Small intestine (tissue), 7 donors: Measurements from ENCODE around the gene KIR3DL1. TPM values are rescaled to one million over a fixed set of nuclear protein-coding genes. Genes with fewer than 3 reads are reported as not detected.
"Not testable (repeated sequence)": the region's sequence is repeated elsewhere in the genome, so short reads cannot be mapped to it uniquely, and the experiment has no call there.

Source experiments
- DNase-seq, 2 donors: peaks; one replicate each; pipeline versions ENCODE4 v3.0.0 to v3.0.0-alpha.2; 2013
- FAIRE-seq: peaks from 2 replicates; lab custom pipeline; 2012; peaks lifted over from hg19 to GRCh38; lab: Jason Lieb, UNC
- H3K27ac ChIP-seq, 3 donors: one replicate each; pipeline ENCODE4 v1.5.1; 2013; ENCODE audit warnings: low read length in 2 of 3, mild to moderate bottlenecking in 2 of 3, control low read depth in 1 of 3, inconsistent platforms in 1 of 3, low read depth in 1 of 3, moderate library complexity in 1 of 3
- H3K27me3 ChIP-seq, 3 donors: one replicate each; pipeline ENCODE4 v1.6.1; 2013; ENCODE audit warnings: low read length in 3 of 3, inconsistent platforms in 1 of 3; ENCODE audit not compliant: control insufficient read depth in 3 of 3, insufficient read depth in 3 of 3
- H3K36me3 ChIP-seq, 3 donors: one replicate each; pipeline ENCODE4 v1.6.1; 2013; ENCODE audit warnings: low read length in 3 of 3, inconsistent platforms in 1 of 3, low read depth in 1 of 3, mild to moderate bottlenecking in 1 of 3, moderate library complexity in 1 of 3; ENCODE audit not compliant: control insufficient read depth in 3 of 3, insufficient read depth in 2 of 3
- H3K4me1 ChIP-seq, 3 donors: one replicate each; pipeline ENCODE4 v1.6.1; 2013; ENCODE audit warnings: low read length in 2 of 3, inconsistent platforms in 1 of 3, low read depth in 1 of 3, mild to moderate bottlenecking in 1 of 3, moderate library complexity in 1 of 3; ENCODE audit not compliant: control insufficient read depth in 3 of 3, insufficient read depth in 2 of 3
- H3K4me3 ChIP-seq, 3 donors: one replicate each; pipeline ENCODE4 v1.5.1; 2013; ENCODE audit warnings: low read length in 3 of 3, control low read depth in 1 of 3, inconsistent platforms in 1 of 3, low read depth in 1 of 3, mild to moderate bottlenecking in 1 of 3, moderate library complexity in 1 of 3
- H3K9me3 ChIP-seq, 2 donors: one replicate each; pipeline ENCODE4 v1.6.1; 2013; ENCODE audit warnings: low read depth in 1 of 2, low read length in 1 of 2; ENCODE audit not compliant: control insufficient read depth in 2 of 2, insufficient read depth in 1 of 2
- WGBS, 3 donors: extraction: QIAGEN DNeasy Blood & Tissue Kit; methylation state at CpG; one replicate each; pipeline ENCODE4 v1.1.7; 2013; 5-methylcytosine and 5-hydroxymethylcytosine counted together
- polyA plus RNA-seq, 4 donors: library from polyadenylated mRNA; stranded (reverse) in 3 of 4; unstranded in 1 of 4; fragments of 200-250 nt in 3 of 4; fragments of 120-200 nt in 1 of 4; gene quantifications; one replicate each; pipeline versions ENCODE4 v1.2.1 to v1.2.3, GENCODE V29; 2013
- donor health status: healthy with polysubstance abuse.
- donor health status: control.
- donor health status: control.
- donor health status: Bipolar disorder and iron deficiency.
- donor health status: healthy.

The KIR3DL1 gene
- polyA plus RNA-seq, 4 donors = 0.04 TPM; not detected in 3

GRCh38 chr19:54778896-54779295, 37.4 kb upstream of the KIR3DL1 start:
- H3K4me3 ChIP-seq, H3K4me1 ChIP-seq, H3K27ac ChIP-seq, H3K9me3 ChIP-seq, H3K36me3 ChIP-seq, DNase-seq, FAIRE-seq, H3K27me3 ChIP-seq: not testable (repeated sequence)
- 64 to 70% (median 69%) methylated on average over 7 of the region's 7 CpGs for WGBS, 3 donors

- H3K27me3 ChIP-seq, H3K4me1 ChIP-seq, FAIRE-seq, H3K27ac ChIP-seq, DNase-seq, H3K9me3 ChIP-seq, H3K36me3 ChIP-seq, H3K4me3 ChIP-seq: not testable (repeated sequence)
- WGBS, 3 donors = 73 to 79% (median 76%) methylated on average over 4 of the region's 4 CpGs
Measured at GRCh38 chr19:54782916-54783315, 33.4 kb upstream of the KIR3DL1 start.

- WGBS, 3 donors = 86 to 89% (median 89%) methylated on average over 23 to 24 of the region's 24 CpGs
- peaks cover 0 to 11% of the 10 kb centered on the region in 2 donors for H3K9me3 ChIP-seq
- FAIRE-seq, H3K4me1 ChIP-seq, H3K36me3 ChIP-seq, H3K4me3 ChIP-seq, H3K27ac ChIP-seq, H3K27me3 ChIP-seq, DNase-seq: not testable (repeated sequence)
Measured at GRCh38 chr19:54786091-54786723, 30.1 kb upstream of the KIR3DL1 start.

DNA sequence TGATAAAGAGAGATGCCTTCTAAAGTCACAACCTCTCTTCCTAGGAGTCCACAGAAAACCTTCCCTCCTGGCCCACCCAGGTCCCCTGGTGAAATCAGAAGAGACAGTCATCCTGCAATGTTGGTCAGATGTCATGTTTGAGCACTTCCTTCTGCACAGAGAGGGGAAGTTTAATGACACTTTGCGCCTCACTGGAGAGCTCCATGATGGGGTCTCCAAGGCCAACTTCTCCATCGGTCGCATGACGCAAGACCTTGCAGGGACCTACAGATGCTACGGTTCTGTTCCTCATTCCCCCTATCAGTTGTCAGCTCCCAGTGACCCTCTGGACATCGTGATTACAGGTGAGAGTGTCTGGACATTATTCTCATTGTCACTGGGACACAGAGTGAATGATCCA, 28.1 kb upstream of the KIR3DL1 start:
- WGBS, 3 donors = 77 to 84% (median 79%) methylated on average over 6 of the region's 6 CpGs
- not testable (repeated sequence) for DNase-seq, H3K27ac ChIP-seq, H3K4me3 ChIP-seq, H3K36me3 ChIP-seq, H3K4me1 ChIP-seq, H3K27me3 ChIP-seq, FAIRE-seq
- H3K9me3 ChIP-seq = peaks cover 0 to 11% of the 10 kb centered on the region in 2 donors

DNA sequence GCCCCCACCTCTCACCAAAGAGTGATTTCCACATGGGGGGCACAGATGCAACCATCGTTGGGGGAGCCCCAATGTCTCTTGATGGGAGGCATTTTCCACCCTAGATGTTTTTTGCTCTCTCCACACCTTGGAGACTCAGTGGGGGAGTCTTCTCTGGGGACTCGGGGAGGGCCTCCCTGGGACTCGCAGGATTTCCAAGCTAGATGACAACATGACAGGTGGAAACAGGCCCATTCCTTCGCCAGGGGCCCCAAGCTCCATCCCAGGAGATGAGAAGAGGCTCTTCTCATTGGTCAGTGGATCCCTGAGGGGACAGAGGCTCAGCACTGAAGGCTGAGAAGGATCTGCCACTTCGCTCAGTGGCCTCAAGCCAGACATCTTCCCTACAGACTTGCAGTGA, 25.6 kb upstream of the KIR3DL1 start:
- WGBS, 3 donors = 61 to 69% (median 62%) methylated on average over 5 of the region's 5 CpGs
- no peak for DNase-seq
- H3K9me3 ChIP-seq = peaks cover 0 to 11% of the 10 kb centered on the region in 2 donors
- no peak overlapping the region for H3K27ac ChIP-seq
- H3K4me1 ChIP-seq = no peaks in the 10 kb centered on the region
- H3K36me3 ChIP-seq = no peaks in the 10 kb centered on the region
- H3K27me3 ChIP-seq = peaks cover 0 to 2% (median 0%) of the 10 kb centered on the region in 3 donors
- H3K4me3 ChIP-seq = no peak overlapping the region
- no peak for FAIRE-seq

- Histone ChIP-seq H3K4me1 (no peaks in the 10 kb centered on the region), H3K9me3 (peaks cover 0 to 11% of the 10 kb centered on the region in 2 donors), H3K4me3 (no peak overlapping the region), H3K27ac (no peak overlapping the region), H3K36me3 (no peaks in the 10 kb centered on the region), H3K27me3 (peaks cover 0 to 2% (median 0%) of the 10 kb centered on the region in 3 donors)
- FAIRE-seq = no peak
- DNase-seq = no peak
- 69 to 80% (median 78%) methylated on average over 6 of the region's 6 CpGs for WGBS, 3 donors
Measured at GRCh38 chr19:54791476-54791875, 24.8 kb upstream of the KIR3DL1 start.

GRCh38 chr19:54792814-54793213, 23.5 kb upstream of the KIR3DL1 start:
- Histone ChIP-seq H3K27me3 (peaks cover 0 to 2% (median 0%) of the 10 kb centered on the region in 3 donors), H3K36me3 (no peaks in the 10 kb centered on the region), H3K4me3 (no peak overlapping the region), H3K4me1 (no peaks in the 10 kb centered on the region), H3K9me3 (peaks cover 0 to 16% of the 10 kb centered on the region in 2 donors), H3K27ac (peak overlapping the region in 2 of 3 donors; percentile 30 to 54)
- DNase-seq = peak in 1 of 2 donors; percentile 15
- 51 to 58% (median 51%) methylated on average over 8 of the region's 8 CpGs for WGBS, 3 donors
- FAIRE-seq = no peak

DNA sequence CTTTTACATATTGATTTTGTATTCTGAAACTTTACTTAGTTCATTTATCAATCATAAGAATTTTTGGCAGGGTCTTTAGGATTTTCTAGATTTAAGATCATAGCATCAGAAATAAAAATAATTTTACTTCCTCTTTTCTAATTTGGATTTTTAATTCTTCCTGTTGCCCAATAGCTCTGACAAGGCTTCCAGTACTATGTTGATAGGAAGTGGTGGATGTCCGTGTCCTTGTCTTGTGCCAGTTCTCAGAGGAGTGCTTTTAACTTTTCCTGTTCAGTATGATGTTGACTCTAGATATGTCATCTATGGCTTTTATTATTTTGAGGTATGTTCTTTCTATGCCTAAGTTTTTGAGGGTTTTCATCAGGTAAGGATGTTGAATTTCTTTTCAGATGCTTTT, 20.5 kb upstream of the KIR3DL1 start:
- DNase-seq (no peak), FAIRE-seq (no peak)
- Histone ChIP-seq H3K4me1 (no peaks in the 10 kb centered on the region), H3K27ac (no peak overlapping the region), H3K36me3 (no peaks in the 10 kb centered on the region), H3K4me3 (no peak overlapping the region), H3K9me3 (peaks cover 0 to 6% of the 10 kb centered on the region in 2 donors), H3K27me3 (peaks cover 0 to 2% (median 0%) of the 10 kb centered on the region in 3 donors)
- 60 to 69% (median 64%) methylated on average over 1 of the region's 1 CpG for WGBS, 3 donors
